Measurements from ENCODE around the gene ZCCHC18. TPM values are rescaled to one million over a fixed set of nuclear protein-coding genes. Genes with fewer than 3 reads are reported as not detected.
"Not testable (repeated sequence)": the region's sequence is repeated elsewhere in the genome, so short reads cannot be mapped to it uniquely, and the experiment has no call there.

ZCCHC18 gene
- total RNA-seq: 1.9 to 6.8 TPM (median 5.0 TPM) in 3 replicates
- long read RNA-seq, partial matches to known transcripts: 0 of 2 reads
- long read RNA-seq, other reads (novel, unspliced or antisense): 0 of 2 reads

- DNase-seq (ENCODE audit: low spot score): no peak
- TF ChIP-seq, protein P1, sequence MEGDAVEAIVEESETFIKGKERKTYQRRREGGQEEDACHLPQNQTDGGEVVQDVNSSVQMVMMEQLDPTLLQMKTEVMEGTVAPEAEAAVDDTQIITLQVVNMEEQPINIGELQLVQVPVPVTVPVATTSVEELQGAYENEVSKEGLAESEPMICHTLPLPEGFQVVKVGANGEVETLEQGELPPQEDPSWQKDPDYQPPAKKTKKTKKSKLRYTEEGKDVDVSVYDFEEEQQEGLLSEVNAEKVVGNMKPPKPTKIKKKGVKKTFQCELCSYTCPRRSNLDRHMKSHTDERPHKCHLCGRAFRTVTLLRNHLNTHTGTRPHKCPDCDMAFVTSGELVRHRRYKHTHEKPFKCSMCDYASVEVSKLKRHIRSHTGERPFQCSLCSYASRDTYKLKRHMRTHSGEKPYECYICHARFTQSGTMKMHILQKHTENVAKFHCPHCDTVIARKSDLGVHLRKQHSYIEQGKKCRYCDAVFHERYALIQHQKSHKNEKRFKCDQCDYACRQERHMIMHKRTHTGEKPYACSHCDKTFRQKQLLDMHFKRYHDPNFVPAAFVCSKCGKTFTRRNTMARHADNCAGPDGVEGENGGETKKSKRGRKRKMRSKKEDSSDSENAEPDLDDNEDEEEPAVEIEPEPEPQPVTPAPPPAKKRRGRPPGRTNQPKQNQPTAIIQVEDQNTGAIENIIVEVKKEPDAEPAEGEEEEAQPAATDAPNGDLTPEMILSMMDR (IDR thresholded peaks at IDR 0.05): no peak
- H3K4me3 Mint-ChIP-seq (ENCODE audit: unreplicated experiment): peak within 1 kb of the TSS; percentile 85
- H3K9me3 Mint-ChIP-seq (ENCODE audit: low read depth): no peaks in the 10 kb centered on the region
- peaks cover 6% of the 10 kb centered on the region for H3K4me1 Mint-ChIP-seq (ENCODE audit: low read depth)
- no peaks in the 10 kb centered on the region for H3K36me3 Mint-ChIP-seq (ENCODE audit: low read depth)
- peak within 1 kb of the TSS; percentile 89 for H3K27ac Mint-ChIP-seq (ENCODE audit: unreplicated experiment)
- H3K27me3 Mint-ChIP-seq (ENCODE audit: low read depth): no peaks in the 10 kb centered on the region
These were observed at the start of gene ZCCHC18 for GRCh38 chrX:104112326-104112951. Gene ZCCHC18, plus strand, starts transcription at chrX:104112523. Its CDS starts 1,589 bp downstream, at chrX:104114112.

DNA sequence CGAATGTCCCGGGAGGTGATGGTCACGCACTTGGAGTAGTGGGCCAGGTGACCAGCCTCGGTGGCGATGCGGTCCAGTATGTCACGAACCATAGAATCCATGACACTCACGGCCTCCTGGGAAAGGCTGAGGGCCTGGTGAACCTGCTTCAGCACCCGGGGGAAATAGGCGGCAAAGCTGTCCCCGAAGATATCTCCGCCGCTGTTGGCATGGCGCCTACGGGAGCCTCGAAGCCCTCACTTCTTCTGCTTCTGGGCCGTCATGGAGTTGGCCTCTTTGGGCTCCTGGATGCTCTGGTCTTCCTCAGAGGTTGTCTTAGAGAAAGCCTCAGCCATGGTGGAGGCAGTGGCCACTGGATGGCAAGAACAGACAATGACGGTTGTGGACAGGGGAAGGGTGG lies 49.7 kb upstream of the ZCCHC18 start:
- not testable (repeated sequence) for H3K4me1 Mint-ChIP-seq (ENCODE audit: low read depth); H3K27ac Mint-ChIP-seq (ENCODE audit: unreplicated experiment); H3K9me3 Mint-ChIP-seq (ENCODE audit: low read depth); H3K27me3 Mint-ChIP-seq (ENCODE audit: low read depth); H3K4me3 Mint-ChIP-seq (ENCODE audit: unreplicated experiment); H3K36me3 Mint-ChIP-seq (ENCODE audit: low read depth); DNase-seq (ENCODE audit: low spot score)

- not testable (repeated sequence) for DNase-seq (ENCODE audit: low spot score); H3K9me3 Mint-ChIP-seq (ENCODE audit: low read depth); H3K27me3 Mint-ChIP-seq (ENCODE audit: low read depth); H3K36me3 Mint-ChIP-seq (ENCODE audit: low read depth); H3K4me3 Mint-ChIP-seq (ENCODE audit: unreplicated experiment); H3K27ac Mint-ChIP-seq (ENCODE audit: unreplicated experiment); H3K4me1 Mint-ChIP-seq (ENCODE audit: low read depth)
These were observed 36.4 kb upstream of the ZCCHC18 start, which contains the start of gene TMSB15C for GRCh38 chrX:104075778-104076445. Gene TMSB15C, minus strand, starts transcription at chrX:104076236.

DNA sequence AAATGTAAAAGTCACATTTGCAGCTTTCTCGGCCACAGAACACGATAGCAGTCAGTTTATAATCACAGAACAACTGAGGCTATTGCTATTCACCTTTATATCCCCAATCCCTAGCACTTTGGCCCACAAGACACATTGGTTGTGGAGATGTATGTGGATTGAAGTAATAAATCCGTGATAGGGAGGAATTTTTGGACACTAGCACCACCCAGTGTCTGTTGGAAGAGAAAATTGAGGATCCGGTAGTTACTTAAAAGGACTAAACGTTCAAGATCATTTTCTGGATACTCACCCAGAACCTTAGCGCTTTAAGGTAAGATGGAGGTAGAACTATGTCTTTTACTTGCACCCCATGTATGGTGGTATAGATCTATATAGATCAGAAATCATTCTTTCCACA lies 34.5 kb upstream of the ZCCHC18 start:
- not testable (repeated sequence) for H3K36me3 Mint-ChIP-seq (ENCODE audit: low read depth); H3K9me3 Mint-ChIP-seq (ENCODE audit: low read depth); H3K4me1 Mint-ChIP-seq (ENCODE audit: low read depth); H3K27ac Mint-ChIP-seq (ENCODE audit: unreplicated experiment); H3K4me3 Mint-ChIP-seq (ENCODE audit: unreplicated experiment); H3K27me3 Mint-ChIP-seq (ENCODE audit: low read depth); DNase-seq (ENCODE audit: low spot score)

DNA sequence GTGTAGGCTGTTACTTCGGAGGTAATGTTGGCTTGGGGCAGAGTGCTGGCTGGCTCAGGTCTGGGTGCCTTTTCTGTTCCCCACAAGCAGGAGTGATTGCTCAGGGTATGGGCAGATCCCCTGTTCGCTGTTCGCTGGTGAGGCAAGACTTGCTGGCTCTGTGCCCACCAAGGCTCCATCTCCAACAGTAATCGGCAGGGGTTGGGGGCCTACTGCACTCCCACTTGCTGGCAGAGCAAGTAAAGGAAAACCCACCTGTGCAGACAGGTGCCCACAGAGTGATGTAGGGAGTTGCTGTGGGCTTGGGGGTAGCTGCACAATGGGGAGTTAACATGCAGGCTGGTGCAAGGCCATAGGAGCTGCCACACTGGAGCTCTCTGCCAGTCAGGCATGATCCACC lies 28.3 kb upstream of the ZCCHC18 start:
- H3K27me3 Mint-ChIP-seq (ENCODE audit: low read depth): no peaks in the 10 kb centered on the region
- no peak overlapping the region for H3K27ac Mint-ChIP-seq (ENCODE audit: unreplicated experiment)
- TF ChIP-seq, protein P1 (IDR thresholded peaks at IDR 0.05): no peak
- H3K9me3 Mint-ChIP-seq (ENCODE audit: low read depth): no peaks in the 10 kb centered on the region
- no peaks in the 10 kb centered on the region for H3K36me3 Mint-ChIP-seq (ENCODE audit: low read depth)
- H3K4me3 Mint-ChIP-seq (ENCODE audit: unreplicated experiment): no peak overlapping the region
- no peaks in the 10 kb centered on the region for H3K4me1 Mint-ChIP-seq (ENCODE audit: low read depth)
- DNase-seq (ENCODE audit: low spot score): no peak

- Mint-ChIP-seq H3K4me3 (ENCODE audit: unreplicated experiment) (no peak overlapping the region), H3K27me3 (ENCODE audit: low read depth) (no peaks in the 10 kb centered on the region)
These were observed 27.6 kb upstream of the ZCCHC18 start for GRCh38 chrX:104084534-104085277.

More at GRCh38 chrX:104084534-104085277, 27.6 kb upstream of the ZCCHC18 start:
- no peak for DNase-seq (ENCODE audit: low spot score)
- Mint-ChIP-seq H3K4me1 (ENCODE audit: low read depth) (no peaks in the 10 kb centered on the region), H3K36me3 (ENCODE audit: low read depth) (no peaks in the 10 kb centered on the region), H3K27ac (ENCODE audit: unreplicated experiment) (no peak overlapping the region), H3K9me3 (ENCODE audit: low read depth) (no peaks in the 10 kb centered on the region)
- TF ChIP-seq, protein P1 (IDR thresholded peaks at IDR 0.05): no peak
